ENCODE measurements around the gene MYO5B. TPM values are rescaled to one million over a fixed set of nuclear protein-coding genes. Genes with fewer than 3 reads are reported as not detected.

The MYO5B gene
- total and polyA plus RNA-seq, 2 donors (not counting 1 experiment from before 2014, with no cell fraction given), result 0.30 to 1.7 TPM

DNA sequence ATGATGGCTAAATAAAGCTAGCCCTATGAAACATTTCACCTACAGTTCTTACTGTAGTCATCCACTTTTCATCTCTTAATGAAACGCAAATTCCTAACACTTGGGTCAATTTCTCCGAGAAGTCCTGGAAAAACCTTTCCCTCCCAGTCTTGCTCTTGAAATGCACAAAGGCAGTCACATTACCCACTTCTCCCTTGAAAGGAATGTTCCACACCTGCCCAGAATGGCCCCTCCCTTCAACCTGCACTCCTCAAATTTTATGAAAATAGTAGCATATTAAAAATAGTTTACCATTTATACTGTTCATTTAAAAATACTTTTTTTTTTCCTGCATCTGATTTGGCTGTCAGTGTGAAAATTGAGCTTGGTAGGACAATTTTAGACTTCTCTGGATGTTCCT, 316.9 kb downstream of the MYO5B start:
- Histone ChIP-seq H3K9ac (ENCODE audit: low read length) (no peak overlapping the region), H2AFZ (ENCODE audit: insufficient read depth, low read depth, low read length, poor library complexity, severe bottlenecking) (no peak overlapping the region), H3K4me1 (ENCODE audit: control insufficient read depth in 2 of 2, insufficient read depth in 2 of 2, low read length in 2 of 2) (no peaks in the 10 kb centered on the region), H3K79me2 (ENCODE audit: control insufficient read depth, insufficient read depth, low read length) (no peaks in the 10 kb centered on the region), H3K4me2 (replicated peaks; ENCODE audit: low read depth, low read length, poor library complexity, severe bottlenecking) (no peak overlapping the region), H4K20me1 (ENCODE audit: control insufficient read depth, insufficient read depth, low read length, poor library complexity, severe bottlenecking) (no peaks in the 10 kb centered on the region), H3K27ac (ENCODE audit: low read length in 2 of 2) (no peak overlapping the region), H3K9me3 (ENCODE audit: control extremely low read depth in 1 of 3, control insufficient read depth in 2 of 3, insufficient read depth in 1 of 3, low read length in 2 of 3) (no peaks in the 10 kb centered on the region), H3K36me3 (replicated peaks in 1 of 2; ENCODE audit: control extremely low read depth in 1 of 2, control insufficient read depth in 1 of 2, extremely low read depth in 1 of 2, insufficient read depth in 2 of 2, low read length in 1 of 2) (no peaks in the 10 kb centered on the region), H3K27me3 (replicated peaks in 1 of 4; ENCODE audit: control extremely low read depth in 1 of 4, control insufficient read depth in 3 of 4, insufficient read depth in 4 of 4, low read length in 3 of 4) (no peaks in the 10 kb centered on the region), H3K4me3 (ENCODE audit: control extremely low read depth in 1 of 5, extremely low read depth in 1 of 5, insufficient read depth in 1 of 5, low read depth in 2 of 5, low read length in 4 of 5) (no peak overlapping the region)
- H3K4me1 Mint-ChIP-seq, result no peaks in the 10 kb centered on the region
- no peak overlapping the region for H3K4me3 Mint-ChIP-seq
- POLR2A ChIA-PET, result no interaction called here
- H3K9me3 Mint-ChIP-seq (ENCODE audit: insufficient read depth), result no peaks in the 10 kb centered on the region
- intact Hi-C loops (cut with micrococcal nuclease), result no loop called here
- DNase-seq (no peak), ATAC-seq (ENCODE audit: low read depth) (no peak)
- H3K27ac Mint-ChIP-seq, result no peak overlapping the region
- TF ChIP-seq EZH2 (IDR thresholded peaks at IDR 0.05; ENCODE audit: borderline replicate concordance, insufficient read depth, low read depth, low read length, poor library complexity, severe bottlenecking), result no peak
- TF ChIP-seq, protein P1, sequence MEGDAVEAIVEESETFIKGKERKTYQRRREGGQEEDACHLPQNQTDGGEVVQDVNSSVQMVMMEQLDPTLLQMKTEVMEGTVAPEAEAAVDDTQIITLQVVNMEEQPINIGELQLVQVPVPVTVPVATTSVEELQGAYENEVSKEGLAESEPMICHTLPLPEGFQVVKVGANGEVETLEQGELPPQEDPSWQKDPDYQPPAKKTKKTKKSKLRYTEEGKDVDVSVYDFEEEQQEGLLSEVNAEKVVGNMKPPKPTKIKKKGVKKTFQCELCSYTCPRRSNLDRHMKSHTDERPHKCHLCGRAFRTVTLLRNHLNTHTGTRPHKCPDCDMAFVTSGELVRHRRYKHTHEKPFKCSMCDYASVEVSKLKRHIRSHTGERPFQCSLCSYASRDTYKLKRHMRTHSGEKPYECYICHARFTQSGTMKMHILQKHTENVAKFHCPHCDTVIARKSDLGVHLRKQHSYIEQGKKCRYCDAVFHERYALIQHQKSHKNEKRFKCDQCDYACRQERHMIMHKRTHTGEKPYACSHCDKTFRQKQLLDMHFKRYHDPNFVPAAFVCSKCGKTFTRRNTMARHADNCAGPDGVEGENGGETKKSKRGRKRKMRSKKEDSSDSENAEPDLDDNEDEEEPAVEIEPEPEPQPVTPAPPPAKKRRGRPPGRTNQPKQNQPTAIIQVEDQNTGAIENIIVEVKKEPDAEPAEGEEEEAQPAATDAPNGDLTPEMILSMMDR (IDR thresholded peaks at IDR 0.05), result no peak
- 90% methylated on average over 2 of the region's 2 CpGs for WGBS (ENCODE audit: insufficient coverage)
- peaks cover 20% of the 10 kb centered on the region for H3K27me3 Mint-ChIP-seq
- CTCF ChIA-PET, result no interaction called here

DNA sequence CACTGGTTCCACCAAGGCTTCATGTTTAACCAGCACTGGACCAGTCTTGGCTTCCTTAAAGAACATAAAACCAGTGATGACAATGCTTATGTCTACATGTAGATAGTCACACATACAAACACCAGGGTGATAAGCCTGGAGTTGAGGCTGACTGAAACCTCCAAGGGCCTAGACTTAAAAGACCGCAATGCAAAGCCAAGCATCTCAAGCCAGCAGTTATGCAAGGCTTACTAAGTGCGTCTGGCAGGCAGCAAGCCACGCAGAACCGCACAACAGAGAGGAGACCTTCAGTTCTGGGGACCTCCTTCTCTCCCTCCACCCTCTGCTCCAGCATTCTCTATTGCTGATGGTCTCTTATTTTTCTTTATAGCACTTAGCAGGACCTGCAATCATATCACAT, 318.4 kb downstream of the MYO5B start:
- Mint-ChIP-seq H3K9me3 (ENCODE audit: insufficient read depth) (no peaks in the 10 kb centered on the region), H3K4me3 (no peak overlapping the region), H3K4me1 (no peaks in the 10 kb centered on the region), H3K27ac (no peak overlapping the region), H3K27me3 (peaks cover 15% of the 10 kb centered on the region)
- H4K20me1 ChIP-seq (ENCODE audit: control insufficient read depth, insufficient read depth, low read length, poor library complexity, severe bottlenecking), result no peaks in the 10 kb centered on the region
- no peak overlapping the region for H3K4me2 ChIP-seq (replicated peaks; ENCODE audit: low read depth, low read length, poor library complexity, severe bottlenecking)
- ChIA-PET POLR2A (no interaction called here), CTCF (no interaction called here)
- H3K27me3 ChIP-seq (replicated peaks in 1 of 4; ENCODE audit: control extremely low read depth in 1 of 4, control insufficient read depth in 3 of 4, insufficient read depth in 4 of 4, low read length in 3 of 4), result no peaks in the 10 kb centered on the region
- no peak overlapping the region for H3K27ac ChIP-seq (ENCODE audit: low read length in 2 of 2)
- H3K4me3 ChIP-seq (ENCODE audit: control extremely low read depth in 1 of 5, extremely low read depth in 1 of 5, insufficient read depth in 1 of 5, low read depth in 2 of 5, low read length in 4 of 5), result no peak overlapping the region
- no peaks in the 10 kb centered on the region for H3K36me3 ChIP-seq (replicated peaks in 1 of 2; ENCODE audit: control extremely low read depth in 1 of 2, control insufficient read depth in 1 of 2, extremely low read depth in 1 of 2, insufficient read depth in 2 of 2, low read length in 1 of 2)
- no peak overlapping the region for H3K9ac ChIP-seq (ENCODE audit: low read length)
- no peaks in the 10 kb centered on the region for H3K4me1 ChIP-seq (ENCODE audit: control insufficient read depth in 2 of 2, insufficient read depth in 2 of 2, low read length in 2 of 2)
- intact Hi-C loops (cut with micrococcal nuclease), result no loop called here
- H2AFZ ChIP-seq (ENCODE audit: insufficient read depth, low read depth, low read length, poor library complexity, severe bottlenecking), result no peak overlapping the region
- no peaks in the 10 kb centered on the region for H3K9me3 ChIP-seq (ENCODE audit: control extremely low read depth in 1 of 3, control insufficient read depth in 2 of 3, insufficient read depth in 1 of 3, low read length in 2 of 3)
- ATAC-seq (ENCODE audit: low read depth) (no peak), DNase-seq (no peak)
- no peaks in the 10 kb centered on the region for H3K79me2 ChIP-seq (ENCODE audit: control insufficient read depth, insufficient read depth, low read length)
- TF ChIP-seq, protein P1 (IDR thresholded peaks at IDR 0.05), result no peak
- no peak for TF ChIP-seq EZH2 (IDR thresholded peaks at IDR 0.05; ENCODE audit: borderline replicate concordance, insufficient read depth, low read depth, low read length, poor library complexity, severe bottlenecking)
- 98% methylated on average over 4 of the region's 4 CpGs for WGBS (ENCODE audit: insufficient coverage)

Measured in B cell (primary cell).